NT2/D1 (cell line): ENCODE data around the gene NTM.

ENCODE experiments used
- SUZ12 ChIP-seq: IDR thresholded peaks from 2 replicates; pipeline ENCODE4 v1.6.1; 2011; ENCODE audit not compliant: insufficient read length, insufficient read depth; ENCODE audit errors: extremely low read depth
- YY1 ChIP-seq: IDR thresholded peaks from 2 replicates; pipeline ENCODE4 v1.6.1; 2011; ENCODE audit not compliant: insufficient read length, insufficient read depth

DNA sequence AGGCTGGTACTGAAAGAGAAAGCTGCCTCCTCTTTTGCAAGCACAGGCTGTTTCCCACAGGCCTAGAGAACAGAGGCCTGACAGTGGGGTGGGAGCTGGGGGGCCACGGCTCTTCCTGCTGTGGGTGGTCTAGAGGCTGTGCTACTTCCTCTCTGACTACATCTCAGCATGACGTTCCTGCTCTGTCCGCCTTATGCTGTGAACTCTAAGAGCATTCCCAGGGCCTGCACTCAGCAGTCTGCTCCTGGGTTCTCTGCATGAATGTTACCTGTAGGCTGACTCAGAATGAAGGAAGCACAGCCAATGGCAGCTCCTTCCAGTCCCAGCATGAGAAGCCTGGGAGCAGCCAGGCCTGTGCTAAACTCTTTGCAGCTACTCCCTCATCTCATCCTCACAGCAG is 534.3 kb downstream of the NTM start:
- TF ChIP-seq SUZ12 (no peak), YY1 (no peak)
